ENCODE data around the gene CD109. TPM values are rescaled to one million over a fixed set of nuclear protein-coding genes. Genes with fewer than 3 reads are reported as not detected.
"Not testable (repeated sequence)": the region's sequence is repeated elsewhere in the genome, so short reads cannot be mapped to it uniquely, and the experiment has no call there.

CD109 gene
- total RNA-seq, 1 donor from 2014 or later, result 1.2 TPM

- DNase-seq (ENCODE audit: low read depth in 2 of 2), result not testable (repeated sequence)
Observed at GRCh38 chr6:73683574-73683973, 12.4 kb upstream of the CD109 start.

- DNase-seq (ENCODE audit: low read depth in 2 of 2), result no peak
Observed at GRCh38 chr6:73688351-73688750, 7.7 kb upstream of the CD109 start.

- DNase-seq (ENCODE audit: low read depth in 2 of 2), result no peak
Observed at GRCh38 chr6:73690056-73690455, 5.9 kb upstream of the CD109 start.

- DNase-seq (ENCODE audit: low read depth in 2 of 2), result no peak
Observed at GRCh38 chr6:73691512-73691911, 4.5 kb upstream of the CD109 start.

- DNase-seq (ENCODE audit: low read depth in 2 of 2), result peak; percentile 26 to 74
Observed at GRCh38 chr6:73694711-73695411, 1.1 kb upstream of the CD109 start.

- peak; percentile 42 to 62 for DNase-seq (ENCODE audit: low read depth in 2 of 2)
Observed at GRCh38 chr6:73696966-73697655, 1.1 kb downstream of the CD109 start.

- peak in 1 of 2 donors; percentile 90 for DNase-seq (ENCODE audit: low read depth in 2 of 2)
Observed at GRCh38 chr6:73699676-73700459, 3.9 kb downstream of the CD109 start.

GRCh38 chr6:73702444-73702843 is 6.4 kb downstream of the CD109 start:
- DNase-seq (ENCODE audit: low read depth in 2 of 2), result no peak

GRCh38 chr6:73703466-73703865 is 7.5 kb downstream of the CD109 start:
- DNase-seq (ENCODE audit: low read depth in 2 of 2), result no peak

GRCh38 chr6:73704260-73704659 is 8.3 kb downstream of the CD109 start:
- DNase-seq (ENCODE audit: low read depth in 2 of 2), result peak; percentile 37 to 82

- DNase-seq (ENCODE audit: low read depth in 2 of 2), result no peak
Observed at GRCh38 chr6:73704798-73705197, 8.8 kb downstream of the CD109 start.

- DNase-seq (ENCODE audit: low read depth in 2 of 2), result no peak
Observed at GRCh38 chr6:73706971-73707370, 11.0 kb downstream of the CD109 start.

- peak; percentile 21 to 84 for DNase-seq (ENCODE audit: low read depth in 2 of 2)
Observed at GRCh38 chr6:73710470-73710869, 14.5 kb downstream of the CD109 start.

GRCh38 chr6:73710948-73711347 is 14.9 kb downstream of the CD109 start:
- DNase-seq (ENCODE audit: low read depth in 2 of 2), result no peak

- DNase-seq (ENCODE audit: low read depth in 2 of 2), result no peak
Observed at GRCh38 chr6:73712535-73713173, 16.7 kb downstream of the CD109 start.

GRCh38 chr6:73713426-73714147 is 17.6 kb downstream of the CD109 start:
- peak; percentile 85 to 95 for DNase-seq (ENCODE audit: low read depth in 2 of 2)

- peak in 1 of 2 donors; percentile 72 for DNase-seq (ENCODE audit: low read depth in 2 of 2)
Observed at GRCh38 chr6:73715111-73715508, 19.1 kb downstream of the CD109 start.

- DNase-seq (ENCODE audit: low read depth in 2 of 2), result no peak
Observed at GRCh38 chr6:73719046-73719445, 23.0 kb downstream of the CD109 start.

- DNase-seq (ENCODE audit: low read depth in 2 of 2), result peak; percentile 25 to 96
Observed at GRCh38 chr6:73722318-73723060, 26.5 kb downstream of the CD109 start.

GRCh38 chr6:73723480-73723879 is 27.5 kb downstream of the CD109 start:
- DNase-seq (ENCODE audit: low read depth in 2 of 2), result not testable (repeated sequence)

Measured in lung microvascular endothelial cell (primary cell).